ENCODE data around the gene FBXO4.

Gene FBXO4

GRCh38 chr5:41985945-41986695 lies 61.0 kb downstream of the FBXO4 start:
- no peak for DNase-seq
